ENCODE data around the gene RPUSD4.

The RPUSD4 gene

DNA sequence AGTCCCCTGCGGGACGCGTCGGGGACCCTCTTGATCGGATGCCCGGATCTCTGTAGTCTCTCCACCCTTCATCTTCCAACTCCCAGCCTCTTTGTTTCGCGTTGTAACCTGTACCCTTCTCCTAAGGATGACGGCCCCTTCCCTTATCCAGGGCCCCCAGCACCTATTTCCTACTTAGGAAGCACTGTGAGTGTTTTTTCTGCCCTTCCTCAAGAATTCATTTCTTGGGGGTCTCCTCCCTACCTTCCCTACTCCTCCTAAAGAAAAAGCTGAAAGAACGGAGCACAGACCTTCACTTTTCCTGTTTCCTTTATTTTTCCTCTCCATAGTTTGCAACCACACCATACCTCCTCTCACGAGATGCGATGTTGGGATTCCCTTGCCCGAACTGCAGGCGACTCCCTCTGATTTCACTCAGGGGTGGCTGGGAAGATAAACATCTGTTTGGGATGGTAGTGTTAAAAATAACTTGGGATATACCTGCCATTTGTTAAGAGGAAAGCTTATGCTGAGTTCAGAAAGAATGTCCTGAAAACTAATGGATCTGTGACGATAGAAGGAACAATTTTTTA is 725 bp upstream of the RPUSD4 start:
- FAIRE-seq = no peak
- no peak for DNase-seq (ENCODE audit: insufficient read length, low spot score)
- TF ChIP-seq, protein P1, sequence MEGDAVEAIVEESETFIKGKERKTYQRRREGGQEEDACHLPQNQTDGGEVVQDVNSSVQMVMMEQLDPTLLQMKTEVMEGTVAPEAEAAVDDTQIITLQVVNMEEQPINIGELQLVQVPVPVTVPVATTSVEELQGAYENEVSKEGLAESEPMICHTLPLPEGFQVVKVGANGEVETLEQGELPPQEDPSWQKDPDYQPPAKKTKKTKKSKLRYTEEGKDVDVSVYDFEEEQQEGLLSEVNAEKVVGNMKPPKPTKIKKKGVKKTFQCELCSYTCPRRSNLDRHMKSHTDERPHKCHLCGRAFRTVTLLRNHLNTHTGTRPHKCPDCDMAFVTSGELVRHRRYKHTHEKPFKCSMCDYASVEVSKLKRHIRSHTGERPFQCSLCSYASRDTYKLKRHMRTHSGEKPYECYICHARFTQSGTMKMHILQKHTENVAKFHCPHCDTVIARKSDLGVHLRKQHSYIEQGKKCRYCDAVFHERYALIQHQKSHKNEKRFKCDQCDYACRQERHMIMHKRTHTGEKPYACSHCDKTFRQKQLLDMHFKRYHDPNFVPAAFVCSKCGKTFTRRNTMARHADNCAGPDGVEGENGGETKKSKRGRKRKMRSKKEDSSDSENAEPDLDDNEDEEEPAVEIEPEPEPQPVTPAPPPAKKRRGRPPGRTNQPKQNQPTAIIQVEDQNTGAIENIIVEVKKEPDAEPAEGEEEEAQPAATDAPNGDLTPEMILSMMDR (IDR thresholded peaks at IDR 0.05; ENCODE audit: insufficient read depth, missing control alignments) = no peak

DNA sequence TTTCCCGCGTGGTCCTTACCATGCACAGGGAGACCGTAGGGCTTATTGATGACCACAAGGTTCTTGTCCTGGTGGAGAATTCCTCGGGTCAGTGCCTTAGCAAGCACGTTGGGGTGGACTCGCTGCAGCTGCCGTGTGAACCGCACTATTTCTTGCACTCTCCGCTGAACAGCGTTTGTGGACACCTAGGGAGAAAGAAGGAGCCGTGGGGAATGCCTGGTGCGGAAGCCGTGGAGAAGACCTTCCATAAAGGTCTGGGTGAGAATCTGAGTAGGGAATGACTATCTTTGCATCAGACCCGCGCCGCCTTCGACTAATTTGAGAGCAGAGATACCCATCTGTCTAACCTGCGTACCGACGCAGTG is 597 bp downstream of the RPUSD4 start:
- TF ChIP-seq, protein P1 (IDR thresholded peaks at IDR 0.05; ENCODE audit: insufficient read depth, missing control alignments) = no peak
- no peak for FAIRE-seq
- DNase-seq (ENCODE audit: insufficient read length, low spot score) = no peak

DNA sequence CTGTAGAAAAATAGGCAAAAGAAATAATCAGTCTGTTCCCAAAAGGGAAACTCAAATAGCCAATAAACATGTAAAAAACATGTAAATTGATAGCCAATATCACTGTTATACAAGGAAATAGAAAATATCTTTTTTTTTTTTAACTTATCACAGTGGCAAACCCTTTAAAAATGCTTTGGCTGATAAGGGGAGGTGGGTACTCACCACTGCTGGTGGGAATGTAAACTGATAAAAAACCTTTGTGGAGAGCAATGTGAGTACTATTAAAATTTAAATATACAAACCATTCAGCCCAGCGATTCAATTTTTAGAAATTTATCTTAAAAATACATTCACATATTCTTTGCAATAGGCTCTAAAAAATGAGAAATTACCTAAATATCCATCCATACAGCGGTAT is 3.6 kb downstream of the RPUSD4 start:
- TF ChIP-seq, protein P1 (IDR thresholded peaks at IDR 0.05; ENCODE audit: insufficient read depth, missing control alignments) = no peak
- no peak for FAIRE-seq
- DNase-seq (ENCODE audit: insufficient read length, low spot score) = no peak

DNA sequence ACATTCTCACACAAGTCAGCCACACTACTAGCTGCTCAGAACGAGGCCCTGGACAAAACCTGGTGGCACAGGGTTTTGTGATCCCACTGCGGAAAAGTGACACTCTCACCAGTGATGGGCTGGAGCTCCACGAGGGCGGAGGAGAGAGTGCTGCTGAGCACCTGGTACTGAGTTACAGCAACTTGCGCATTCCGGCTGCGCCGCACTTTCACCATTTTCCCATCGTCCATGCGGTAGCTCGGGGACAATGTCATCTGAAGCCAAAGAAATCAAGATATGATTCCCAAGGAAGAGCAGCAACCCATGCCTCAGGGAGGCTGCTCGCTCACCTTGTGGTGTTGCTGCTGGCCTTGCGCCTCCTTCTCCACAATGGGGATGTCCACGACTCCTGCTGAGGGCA is 6.1 kb downstream of the RPUSD4 start:
- TF ChIP-seq, protein P1 (IDR thresholded peaks at IDR 0.05; ENCODE audit: insufficient read depth, missing control alignments) = no peak
- no peak for DNase-seq (ENCODE audit: insufficient read length, low spot score)
- no peak for FAIRE-seq

DNA sequence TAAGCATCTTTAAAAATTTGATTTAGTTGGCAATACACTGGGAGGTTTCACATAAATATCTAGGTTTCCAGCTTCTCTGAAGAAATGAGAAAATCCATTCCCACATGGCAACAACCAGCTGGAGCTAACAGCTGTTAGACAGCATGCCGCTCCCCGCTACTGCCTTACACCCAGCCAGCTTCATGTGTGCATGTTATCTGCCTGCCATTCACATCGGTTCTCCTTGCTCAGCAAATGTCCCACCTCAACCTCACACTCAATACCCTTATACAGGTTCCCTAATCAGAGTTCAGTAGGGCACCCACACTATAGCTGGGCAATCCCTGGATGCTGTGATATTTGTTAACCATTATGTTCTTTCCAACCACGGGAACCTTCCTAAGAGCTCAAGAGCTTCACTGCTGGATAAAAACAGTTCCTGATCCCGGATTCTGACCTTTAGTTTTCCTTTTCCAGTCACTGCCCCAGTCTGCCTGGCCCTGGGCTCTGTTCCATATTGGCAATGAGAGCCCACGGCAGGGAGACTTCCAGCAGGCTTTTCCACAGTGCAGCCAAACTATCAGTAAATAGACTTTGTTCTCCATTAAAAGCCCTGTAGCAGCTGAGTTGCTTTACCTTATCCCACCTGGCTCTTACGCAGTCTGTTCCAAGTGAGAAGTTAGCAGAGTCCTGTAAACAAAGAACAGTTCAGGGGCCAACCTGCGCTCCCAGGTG is 8.6 kb downstream of the RPUSD4 start:
- TF ChIP-seq, protein P1 (IDR thresholded peaks at IDR 0.05; ENCODE audit: insufficient read depth, missing control alignments) = no peak
- DNase-seq (ENCODE audit: insufficient read length, low spot score) = no peak
- FAIRE-seq = no peak

DNA sequence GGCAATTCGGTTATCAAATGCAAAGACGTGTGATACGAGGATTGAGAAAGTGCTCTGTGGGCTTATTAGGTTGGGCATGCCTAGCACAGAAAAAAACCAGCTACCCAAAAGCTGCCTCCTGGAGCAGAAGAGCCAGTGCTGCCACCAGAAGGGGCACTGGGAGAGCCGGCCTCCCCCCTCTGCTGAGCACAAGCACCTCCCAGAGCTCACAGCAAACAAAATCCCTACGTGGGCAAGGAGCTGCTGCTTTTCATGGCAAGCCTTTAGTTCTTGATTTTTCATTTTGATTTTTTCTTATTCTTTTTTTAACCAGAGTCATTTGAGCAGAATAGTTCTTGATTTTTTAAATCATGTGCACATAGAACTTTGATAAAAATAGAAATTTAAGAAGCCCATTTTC is 12.8 kb downstream of the RPUSD4 start:
- TF ChIP-seq, protein P1 (IDR thresholded peaks at IDR 0.05; ENCODE audit: insufficient read depth, missing control alignments) = no peak
- no peak for FAIRE-seq
- no peak for DNase-seq (ENCODE audit: insufficient read length, low spot score)

DNA sequence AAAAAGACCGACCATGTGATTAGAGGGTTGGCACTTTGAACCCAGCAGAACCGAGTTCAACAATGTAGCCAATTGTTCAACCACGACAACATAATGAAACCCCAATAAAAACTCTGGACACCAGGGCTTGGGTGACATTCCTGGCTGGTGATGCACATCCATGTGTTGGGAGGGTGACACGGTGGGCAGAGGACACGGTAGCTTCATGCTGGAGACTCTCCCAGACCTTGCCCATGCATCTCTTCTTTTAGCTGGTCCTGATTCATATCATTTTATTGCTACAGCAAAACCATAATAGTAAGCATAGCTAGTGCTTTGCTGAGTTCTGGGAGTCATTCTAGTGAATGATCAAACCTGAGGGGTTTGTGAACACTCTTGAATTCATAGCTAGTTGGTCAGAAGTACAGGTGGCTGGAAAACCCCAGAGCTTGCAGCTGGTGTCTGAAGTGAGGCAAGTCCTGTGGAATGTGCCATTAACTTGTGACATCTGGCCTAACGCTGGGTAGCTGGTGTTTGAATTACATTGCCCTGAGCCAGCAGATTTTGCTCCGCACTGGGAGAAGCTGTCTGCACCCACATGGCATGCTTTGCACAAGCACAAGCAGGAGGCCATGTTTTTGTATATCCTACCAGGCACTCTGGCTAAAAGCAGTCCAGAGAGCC is 14.0 kb downstream of the RPUSD4 start:
- FAIRE-seq (no peak), DNase-seq (ENCODE audit: insufficient read length, low spot score) (no peak)
- TF ChIP-seq, protein P1 (IDR thresholded peaks at IDR 0.05; ENCODE audit: insufficient read depth, missing control alignments) = no peak
